H9 (cell line): ENCODE data around the gene CPNE5. TPM values are rescaled to one million over a fixed set of nuclear protein-coding genes. Genes with fewer than 3 reads are reported as not detected.

ENCODE experiments used
- DNase-seq: peaks from one replicate; pipeline ENCODE4 v3.0.0-alpha.2; 2017
- H2AFZ ChIP-seq: one replicate; pipeline ENCODE4 v1.6.1; 2013; ENCODE audit warnings: mild to moderate bottlenecking, low read length, control low read depth, moderate library complexity
- H2AK5ac ChIP-seq: 2 replicates; pipeline ENCODE4 v1.6.1; 2013; ENCODE audit warnings: low read length, control low read depth, mixed read lengths; ENCODE audit not compliant: insufficient read length
- H2BK120ac ChIP-seq: one replicate; pipeline ENCODE4 v1.6.1; 2013; ENCODE audit warnings: low read depth, mild to moderate bottlenecking, low read length, control low read depth, inconsistent platforms; ENCODE audit not compliant: poor library complexity, severe bottlenecking
- H2BK12ac ChIP-seq: 2 replicates; pipeline ENCODE4 v1.6.1; 2013; ENCODE audit warnings: low read length, control low read depth, mixed read lengths, low read depth; ENCODE audit not compliant: insufficient read length
- H2BK15ac ChIP-seq: 2 replicates; pipeline ENCODE4 v1.6.1; 2013; ENCODE audit warnings: low read depth, low read length, control low read depth
- H2BK20ac ChIP-seq: one replicate; pipeline ENCODE4 v1.6.1; 2013; ENCODE audit warnings: low read depth, mild to moderate bottlenecking, low read length, control low read depth, inconsistent platforms; ENCODE audit not compliant: poor library complexity, severe bottlenecking
- H2BK5ac ChIP-seq: 2 replicates; pipeline ENCODE4 v1.6.1; 2013; ENCODE audit warnings: low read length, control low read depth, mixed read lengths; ENCODE audit not compliant: insufficient read length
- H3K14ac ChIP-seq: 2 replicates; pipeline ENCODE4 v1.6.1; 2013; ENCODE audit warnings: low read length, control low read depth; ENCODE audit not compliant: insufficient read depth
- H3K18ac ChIP-seq: 2 replicates; pipeline ENCODE4 v1.6.1; 2013; ENCODE audit warnings: low read depth, mild to moderate bottlenecking, mixed read lengths, low read length, control low read depth; ENCODE audit not compliant: insufficient read length
- H3K23ac ChIP-seq: 2 replicates; pipeline ENCODE4 v1.6.1; 2013; ENCODE audit warnings: low read length, control low read depth, mixed read lengths, low read depth; ENCODE audit not compliant: insufficient read length
- H3K23me2 ChIP-seq: 2 replicates; pipeline ENCODE4 v1.6.1; 2013; ENCODE audit warnings: low read depth, mild to moderate bottlenecking, mixed read lengths, low read length, control low read depth; ENCODE audit not compliant: insufficient read length, poor library complexity, severe bottlenecking
- H3K27ac ChIP-seq: 2 replicates; pipeline ENCODE4 v1.5.1; 2013; ENCODE audit warnings: low read length, control low read depth, mixed read lengths, low read depth; ENCODE audit not compliant: insufficient read length
- H3K27me3 ChIP-seq: 2 replicates; pipeline ENCODE4 v1.6.1; 2013; ENCODE audit warnings: low read length, control low read depth, inconsistent platforms; ENCODE audit not compliant: insufficient read depth
- H3K4ac ChIP-seq: 2 replicates; pipeline ENCODE4 v1.6.1; 2013; ENCODE audit warnings: low read depth, mild to moderate bottlenecking, control low read depth, inconsistent platforms, low read length, moderate library complexity
- H3K4me1 ChIP-seq: 2 replicates; pipeline ENCODE4 v1.6.1; 2013; ENCODE audit warnings: low read length, control low read depth, inconsistent platforms; ENCODE audit not compliant: insufficient read depth
- H3K4me2 ChIP-seq: 2 replicates; pipeline ENCODE4 v1.6.1; 2013; ENCODE audit warnings: low read length, control low read depth, mixed read lengths; ENCODE audit not compliant: insufficient read length, insufficient read depth
- H3K56ac ChIP-seq: 2 replicates; pipeline ENCODE4 v1.6.1; 2013; ENCODE audit warnings: low read depth, mild to moderate bottlenecking, mixed read lengths, low read length, control low read depth; ENCODE audit not compliant: insufficient read length
- H3K79me1 ChIP-seq: 2 replicates; pipeline ENCODE4 v1.6.1; 2013; ENCODE audit warnings: low read depth, mild to moderate bottlenecking, moderate library complexity, low read length, control low read depth, inconsistent platforms; ENCODE audit not compliant: insufficient read depth, poor library complexity, severe bottlenecking
- H3K79me2 ChIP-seq: 2 replicates; pipeline ENCODE4 v1.6.1; 2013; ENCODE audit warnings: low read length, control low read depth, inconsistent platforms; ENCODE audit not compliant: insufficient read depth
- H3K9ac ChIP-seq: 2 replicates; pipeline ENCODE4 v1.6.1; 2013; ENCODE audit warnings: low read length, control low read depth, mixed read lengths; ENCODE audit not compliant: insufficient read length; ENCODE audit errors: extremely low read depth
- H3K9me3 ChIP-seq: one replicate; pipeline ENCODE4 v1.6.1; 2013; ENCODE audit warnings: low read depth, low read length, inconsistent platforms; ENCODE audit not compliant: control insufficient read depth
- H3T11ph ChIP-seq: one replicate; pipeline ENCODE4 v1.6.1; 2013; ENCODE audit warnings: mild to moderate bottlenecking, low read length, control low read depth, inconsistent platforms
- H4K20me1 ChIP-seq: one replicate; pipeline ENCODE4 v1.6.1; 2013; ENCODE audit not compliant: control insufficient read depth, insufficient read length, insufficient read depth
- H4K5ac ChIP-seq: 2 replicates; pipeline ENCODE4 v1.6.1; 2013; ENCODE audit warnings: low read depth, mild to moderate bottlenecking, mixed read lengths, low read length, control low read depth; ENCODE audit not compliant: insufficient read length
- H4K8ac ChIP-seq: replicated peaks from 2 replicates; pipeline ENCODE4 v1.6.1; 2013; ENCODE audit warnings: low read length, control low read depth, mixed read lengths, low read depth; ENCODE audit not compliant: insufficient read length
- H4K91ac ChIP-seq: 2 replicates; pipeline ENCODE4 v1.6.1; 2013; ENCODE audit warnings: low read depth, mild to moderate bottlenecking, moderate library complexity, mixed read lengths, low read length, control low read depth; ENCODE audit not compliant: insufficient read length
- H3K27ac Mint-ChIP-seq, 3 experiments: 2 replicates in 2 of 3; 3 replicates in 1 of 3; pipeline ENCODE4 v1.8.0; 2020 to 2021; ENCODE audit warnings: mixed read lengths in 3 of 3, mild to moderate bottlenecking in 1 of 3, moderate library complexity in 1 of 3
- H3K27me3 Mint-ChIP-seq: 2 replicates; pipeline ENCODE4 v1.8.0; 2021; ENCODE audit warnings: low read depth, mild to moderate bottlenecking, moderate library complexity, mixed read lengths
- H3K36me3 Mint-ChIP-seq, 3 experiments: 2 replicates in 2 of 3; 3 replicates in 1 of 3; pipeline ENCODE4 v1.8.0; 2020 to 2021; ENCODE audit warnings: low read depth in 3 of 3, mixed read lengths in 3 of 3; ENCODE audit not compliant: insufficient read depth in 1 of 3
- H3K4me1 Mint-ChIP-seq, 2 experiments: 2 replicates each; pipeline ENCODE4 v1.8.0; 2020; ENCODE audit warnings: mixed read lengths in 2 of 2
- H3K4me3 Mint-ChIP-seq, 2 experiments: 2 replicates in 1 of 2; 3 replicates in 1 of 2; pipeline ENCODE4 v1.8.0; 2020 to 2021; ENCODE audit warnings: mild to moderate bottlenecking in 2 of 2, mixed read lengths in 2 of 2, moderate library complexity in 1 of 2
- H3K9me3 Mint-ChIP-seq, 2 experiments: 2 replicates in 1 of 2; 3 replicates in 1 of 2; pipeline ENCODE4 v1.8.0; 2020; ENCODE audit warnings: mild to moderate bottlenecking in 2 of 2, mixed read lengths in 2 of 2, moderate library complexity in 1 of 2
- CTCF ChIP-seq: fragments of 200-600 bp; sonication (generic); conservative IDR thresholded peaks from 3 replicates; pipeline ENCODE4 v1.8.0; 2021; ENCODE audit warnings: antibody characterized with exemption, mild to moderate bottlenecking
- WGBS: extraction: QIAGEN DNeasy Blood & Tissue Kit; methylation state at CpG from one replicate; pipeline ENCODE4 v1.1.7; 2013; ENCODE audit warnings: missing lambda C conversion rate, low lambda C conversion rate, mixed read lengths; ENCODE audit not compliant: insufficient read length; ENCODE audit errors: extremely low coverage; 5-methylcytosine and 5-hydroxymethylcytosine counted together
- total RNA-seq: library from RNA; stranded (reverse); gene quantifications from 2 replicates; pipeline ENCODE4 v1.2.1, GENCODE V29; 2021

The CPNE5 gene
- total RNA-seq, 1 experiment from 2014 or later: 0.52 TPM

DNA sequence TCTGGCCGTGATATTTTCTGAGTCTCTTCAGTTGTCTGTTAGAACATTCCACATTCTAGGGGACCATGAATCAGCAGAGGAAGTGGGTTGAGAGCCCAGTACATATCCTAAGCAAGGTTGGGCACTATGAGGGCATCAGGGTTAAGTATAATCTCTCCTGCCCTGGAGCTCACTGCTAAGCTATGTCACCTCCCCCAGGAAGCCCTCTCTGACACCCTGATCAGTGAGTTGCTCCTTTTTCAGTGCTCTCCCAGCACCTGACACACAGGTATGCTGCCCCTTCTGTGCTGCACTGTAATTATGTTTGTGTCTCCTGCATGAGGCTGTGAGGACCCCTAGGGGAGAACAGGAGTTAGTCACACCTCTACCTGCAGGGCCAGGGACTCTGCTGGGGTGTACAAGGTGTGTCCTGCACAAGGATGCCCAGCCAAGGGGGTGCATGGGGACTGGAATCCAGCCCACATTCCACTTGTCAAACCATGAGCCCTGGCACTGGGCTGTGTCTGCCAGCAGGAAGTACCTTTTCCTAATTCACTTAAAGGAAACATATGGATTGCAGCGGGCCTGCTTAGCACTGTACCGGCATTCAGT lies 137.7 kb downstream of the CPNE5 start:
- Histone ChIP-seq H3K18ac (no peak overlapping the region), H3K4me2 (no peak overlapping the region), H2BK120ac (no peak overlapping the region), H2AK5ac (no peak overlapping the region), H3K56ac (no peak overlapping the region), H3K9ac (no peak overlapping the region), H3K23ac (no peak overlapping the region), H4K91ac (no peak overlapping the region), H2BK5ac (no peak overlapping the region), H2AFZ (no peak overlapping the region), H3T11ph (no peak overlapping the region), H2BK12ac (no peak overlapping the region), H3K79me1 (no peaks in the 10 kb centered on the region), H3K79me2 (no peaks in the 10 kb centered on the region), H4K20me1 (no peaks in the 10 kb centered on the region), H3K14ac (no peak overlapping the region), H3K9me3 (no peaks in the 10 kb centered on the region), H2BK20ac (no peak overlapping the region), H3K27me3 (no peaks in the 10 kb centered on the region), H2BK15ac (no peak overlapping the region), H3K4me1 (no peaks in the 10 kb centered on the region), H3K23me2 (no peaks in the 10 kb centered on the region), H3K4ac (no peak overlapping the region), H3K27ac (no peak overlapping the region), H4K5ac (no peak overlapping the region), H4K8ac (no peak overlapping the region)
- peak; percentile 70 for DNase-seq
- peak; percentile 72 for TF ChIP-seq CTCF
- Mint-ChIP-seq H3K9me3 (no peaks in the 10 kb centered on the region), H3K27ac (no peak overlapping the region), H3K4me3 (no peak overlapping the region), H3K27me3 (peaks cover 3% of the 10 kb centered on the region; the same call in 1 of the 2 replicates), H3K4me1 (no peaks in the 10 kb centered on the region), H3K36me3 (no peaks in the 10 kb centered on the region)
- no CpG with 5 or more reads among the region's 3 CpGs for WGBS
